Activated T-cell treated with anti-CD3 and anti-CD28 coated beads for 4 hours (primary cell): ENCODE data around the gene ATF7IP2.
"Not testable (repeated sequence)": the region's sequence is repeated elsewhere in the genome, so short reads cannot be mapped to it uniquely, and the experiment has no call there.

Experiments
- DNase-seq: peaks from one replicate; pipeline ENCODE4 v3.0.0-alpha.2; 2020

ATF7IP2 gene

GRCh38 chr16:10376229-10376628 lies 9.6 kb upstream of the ATF7IP2 start:
- no peak for DNase-seq

DNA sequence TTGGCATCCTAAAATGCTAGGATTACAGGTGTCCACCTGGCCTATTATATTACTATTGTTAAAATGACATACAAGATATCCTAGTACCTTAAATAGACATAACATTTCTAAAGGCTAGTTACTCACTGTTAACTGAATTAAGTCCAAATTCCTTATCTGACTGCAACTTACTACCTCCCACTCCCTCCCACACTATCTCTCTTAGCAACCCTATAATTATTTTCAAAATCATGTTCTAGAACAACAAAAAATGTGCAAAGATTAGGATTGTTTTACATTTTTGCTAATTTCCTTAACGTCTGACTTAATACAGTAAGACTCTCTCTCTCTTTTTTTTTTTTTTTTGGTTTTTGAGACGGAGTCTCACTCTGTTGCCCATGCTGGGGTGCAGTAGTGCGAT lies 2.2 kb upstream of the ATF7IP2 start:
- no peak for DNase-seq

GRCh38 chr16:10386517-10387100 lies 748 bp downstream of the ATF7IP2 start:
- DNase-seq: no peak

- DNase-seq: no peak
Measured at GRCh38 chr16:10387188-10387617, 1.3 kb downstream of the ATF7IP2 start.

DNA sequence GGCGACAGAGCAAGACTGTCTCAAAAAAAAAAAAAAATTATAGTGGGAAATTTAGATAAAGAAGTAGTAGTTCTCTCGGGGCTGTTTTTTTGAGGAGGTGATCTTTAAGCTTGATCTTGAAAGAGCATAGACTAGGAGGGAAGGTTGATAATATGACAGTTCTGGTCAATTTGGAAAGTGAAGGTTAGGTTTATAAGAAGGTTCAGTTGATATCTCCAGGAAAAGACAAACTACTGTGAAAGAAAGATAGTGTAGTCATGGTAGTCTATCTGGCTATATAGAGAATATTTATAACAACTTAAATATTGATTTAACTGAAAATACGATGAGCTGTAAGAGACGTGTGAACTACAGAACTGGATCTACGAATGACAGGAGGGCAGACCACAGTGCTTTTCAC lies 3.1 kb downstream of the ATF7IP2 start:
- DNase-seq: no peak

DNA sequence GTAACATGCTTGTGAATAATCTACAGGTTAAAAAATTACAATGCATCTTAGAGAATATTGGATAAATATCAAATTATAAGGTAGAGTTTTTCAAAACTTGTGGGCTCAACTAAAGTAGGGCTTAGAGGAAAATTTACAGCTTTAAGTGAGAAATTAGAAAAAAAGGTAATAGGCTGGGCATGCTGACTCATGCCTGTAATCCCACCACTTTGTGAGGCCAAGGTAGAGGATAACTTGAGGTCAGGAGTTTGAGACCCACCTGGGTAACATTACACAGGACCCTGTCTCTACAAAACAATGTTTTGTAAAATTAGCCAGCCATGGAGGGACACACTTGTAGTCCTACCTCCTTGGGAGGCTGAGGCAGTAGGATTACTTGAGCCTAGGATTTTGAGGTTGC lies 4.5 kb downstream of the ATF7IP2 start:
- DNase-seq: no peak

DNA sequence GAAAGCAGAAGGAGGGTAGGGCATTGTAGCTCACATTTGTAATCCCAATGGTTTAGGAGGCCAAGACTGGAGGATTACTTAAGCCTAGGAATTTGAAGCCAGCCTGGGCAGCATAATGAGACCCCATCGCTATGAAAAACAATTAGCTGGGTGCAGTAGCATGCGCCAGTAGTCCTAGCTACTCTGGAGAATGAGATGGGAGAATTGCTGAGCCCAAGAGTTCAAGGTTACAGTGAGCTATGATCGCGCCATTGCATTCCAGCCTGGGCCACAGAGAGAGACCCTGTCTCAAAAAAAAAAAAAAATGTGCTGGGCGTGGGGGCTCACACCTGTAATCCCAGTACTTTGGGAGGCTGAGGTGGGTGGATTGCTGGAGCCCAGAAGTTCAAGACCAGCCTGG lies 5.0 kb downstream of the ATF7IP2 start:
- no peak for DNase-seq

GRCh38 chr16:10391339-10391738 lies 5.5 kb downstream of the ATF7IP2 start:
- DNase-seq: no peak

- DNase-seq: no peak
Measured at GRCh38 chr16:10402975-10403374, 17.1 kb downstream of the ATF7IP2 start.

DNA sequence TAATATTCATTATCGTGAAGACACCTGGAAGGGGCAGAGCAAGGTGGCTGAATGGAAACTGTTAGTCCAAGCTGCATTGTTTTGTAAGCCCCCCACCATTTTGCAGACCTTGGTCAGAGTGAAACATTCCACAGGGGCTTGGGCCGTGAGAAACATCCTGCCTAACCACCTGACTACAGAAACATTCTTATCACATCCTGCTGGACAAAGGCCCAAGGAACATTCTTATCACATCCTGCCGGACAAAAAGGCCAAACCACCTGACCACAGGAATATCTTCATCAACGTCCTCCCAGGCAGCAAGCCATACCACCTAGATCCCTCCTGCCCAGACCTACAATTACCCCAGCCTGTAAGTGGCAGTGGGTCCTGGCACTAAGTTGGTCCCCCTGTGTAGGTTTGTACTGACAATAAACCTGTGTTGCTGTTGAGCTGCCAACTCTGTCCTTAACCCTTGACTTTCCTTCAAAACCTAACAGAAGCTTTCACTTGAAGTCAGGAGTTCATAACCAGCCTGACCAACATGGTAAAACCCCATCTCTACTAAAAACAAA lies 19.6 kb downstream of the ATF7IP2 start:
- DNase-seq: no peak

DNA sequence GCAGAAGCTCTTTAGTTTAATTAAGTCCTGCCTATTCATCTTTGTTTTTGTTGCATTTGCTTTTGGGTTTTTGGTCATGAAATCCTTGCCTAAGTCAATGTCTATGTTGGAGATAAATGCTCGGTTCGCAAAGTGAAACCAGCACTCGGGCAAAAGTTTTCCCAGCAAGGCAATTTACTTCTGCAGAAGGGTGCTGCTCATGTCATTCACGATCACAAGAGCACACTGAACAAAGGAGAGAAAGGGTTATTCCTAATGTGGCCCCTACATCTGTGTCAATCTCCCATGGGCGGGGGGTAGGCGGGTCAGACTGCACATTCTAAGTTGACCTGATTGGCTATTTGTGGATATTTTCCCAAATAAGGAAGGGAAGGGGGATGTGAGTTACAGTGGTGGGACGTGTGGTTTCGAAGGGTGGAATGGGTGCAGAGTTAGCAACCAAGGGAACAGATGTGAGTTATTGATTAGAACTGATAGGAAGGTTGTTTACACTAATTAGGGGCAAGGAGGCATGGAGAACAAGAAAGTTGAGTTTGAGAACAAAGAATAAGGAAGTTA lies 23.0 kb downstream of the ATF7IP2 start:
- no peak for DNase-seq

- not testable (repeated sequence) for DNase-seq
Measured at GRCh38 chr16:10409713-10410112, 23.9 kb downstream of the ATF7IP2 start.

GRCh38 chr16:10410469-10410868 lies 24.6 kb downstream of the ATF7IP2 start:
- no peak for DNase-seq

- DNase-seq: no peak
Measured at GRCh38 chr16:10412935-10413601, 27.2 kb downstream of the ATF7IP2 start.

DNA sequence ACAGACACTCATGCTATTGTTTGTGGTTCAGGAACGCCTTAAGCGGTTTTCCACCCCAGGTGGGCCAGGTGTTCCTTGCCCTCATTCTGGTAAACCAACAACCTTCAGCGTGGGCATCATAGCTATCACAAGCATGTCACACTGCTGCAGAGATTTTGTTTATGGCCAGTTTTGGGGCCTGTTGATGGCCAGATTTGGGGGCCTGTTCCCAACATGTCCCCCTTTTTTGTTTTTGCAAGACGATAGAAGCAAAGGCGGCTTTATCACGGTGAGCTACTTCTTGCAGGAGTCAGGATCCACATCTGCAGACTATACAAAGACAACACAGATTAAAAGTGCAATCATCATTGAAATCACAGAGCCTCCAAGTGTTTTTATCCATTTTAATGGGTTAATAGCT lies 32.3 kb downstream of the ATF7IP2 start:
- not testable (repeated sequence) for DNase-seq

- DNase-seq: no peak
Measured at GRCh38 chr16:10419701-10420100, 33.8 kb downstream of the ATF7IP2 start.

- no peak for DNase-seq
Measured at GRCh38 chr16:10421596-10421995, 35.7 kb downstream of the ATF7IP2 start.

GRCh38 chr16:10428433-10429168 lies 42.7 kb downstream of the ATF7IP2 start:
- no peak for DNase-seq

DNA sequence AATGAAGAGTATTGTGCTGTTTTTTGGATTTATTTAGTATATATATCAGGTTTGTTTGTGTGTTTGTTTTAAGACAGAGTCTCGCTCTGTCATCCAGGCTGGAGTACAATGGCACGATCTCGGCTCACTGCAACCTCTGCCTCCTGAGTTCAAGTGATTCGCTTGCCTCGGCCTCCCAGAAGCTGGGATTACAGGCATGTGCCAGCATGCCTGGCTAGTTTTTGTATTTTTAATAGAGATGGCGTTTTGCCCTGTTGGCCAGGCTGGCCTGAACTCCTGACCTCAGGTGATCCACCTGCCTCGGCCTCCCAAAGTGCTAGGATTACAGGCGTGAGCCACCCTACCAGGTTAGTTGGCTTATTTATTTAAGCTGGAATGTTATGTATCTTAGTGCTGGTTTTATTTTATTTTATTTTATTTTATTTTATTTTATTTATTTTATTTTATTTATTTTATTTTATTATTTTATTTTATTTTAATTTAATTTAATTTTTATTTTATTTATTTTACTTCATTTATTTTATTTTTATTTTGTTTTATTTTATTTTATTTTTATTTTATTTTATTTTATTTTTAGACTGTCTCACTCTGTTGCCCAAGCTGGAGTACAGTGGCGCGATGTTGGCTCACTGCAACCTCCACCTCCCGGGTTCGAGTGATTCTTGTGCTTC lies 43.6 kb downstream of the ATF7IP2 start:
- not testable (repeated sequence) for DNase-seq

DNA sequence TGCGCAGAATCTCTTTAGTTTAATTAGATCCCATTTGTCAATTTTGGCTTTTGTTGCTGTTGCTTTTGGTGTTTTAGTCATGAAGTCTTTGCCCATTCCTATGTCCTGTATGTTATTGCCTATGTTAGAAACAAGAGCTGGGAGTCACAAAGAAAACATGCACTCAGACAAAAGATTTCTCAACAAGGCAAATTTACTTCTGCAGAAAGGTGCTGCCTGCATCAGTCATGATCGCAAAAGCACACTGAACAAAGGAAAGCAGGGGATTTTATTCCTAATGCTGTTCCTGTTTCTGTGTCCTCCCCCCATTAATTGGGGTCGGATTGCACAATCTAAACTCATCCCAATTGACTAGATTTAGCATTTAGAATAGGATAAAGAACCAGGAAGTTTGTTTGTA lies 55.9 kb downstream of the ATF7IP2 start:
- DNase-seq: no peak

- no peak for DNase-seq
Measured at GRCh38 chr16:10447289-10447688, 61.4 kb downstream of the ATF7IP2 start.

GRCh38 chr16:10452208-10453158 lies 66.6 kb downstream of the ATF7IP2 start:
- not testable (repeated sequence) for DNase-seq
